HL-60 (cell line): ENCODE results near the gene LRP2.

Experiments used
- DNase-seq, 2 experiments: peaks; one replicate each; pipeline ENCODE4 v3.0.0-alpha.2; 2010 to 2020; ENCODE audit warnings: low read depth in 1 of 2, low spot score in 1 of 2
- H3K27ac ChIP-seq: fragments of 250-450 bp; sonication (Bioruptor Pico); replicated peaks from 2 replicates; pipeline ENCODE4 v1.5.1; 2020; ENCODE audit warnings: mild to moderate bottlenecking, moderate library complexity
- H3K27me3 ChIP-seq: fragments of 250-450 bp; sonication (Bioruptor Pico); 2 replicates; pipeline ENCODE4 v1.5.1; 2021; ENCODE audit warnings: mild to moderate bottlenecking, moderate library complexity; ENCODE audit not compliant: insufficient read depth, poor library complexity, severe bottlenecking
- H3K4me3 ChIP-seq: replicated peaks from 2 replicates; pipeline ENCODE4 v1.5.1; 2011; ENCODE audit warnings: mild to moderate bottlenecking, control low read depth, low read length; ENCODE audit not compliant: insufficient read depth
- GABPA ChIP-seq: IDR thresholded peaks from 2 replicates; pipeline ENCODE4 v1.6.1; 2012; ENCODE audit warnings: low read depth
- POLR2AphosphoS5 ChIP-seq: IDR thresholded peaks from 2 replicates; pipeline ENCODE4 v1.6.1; 2012; ENCODE audit warnings: low read depth
- SPI1 ChIP-seq: IDR thresholded peaks from 2 replicates; pipeline ENCODE4 v1.6.1; 2012; ENCODE audit warnings: low read depth, mild to moderate bottlenecking, borderline replicate concordance
- TF ChIP-seq, protein P1 (sequence below): IDR thresholded peaks from one replicate; pipeline ENCODE4 v1.5.1; 2011; ENCODE audit warnings: low read length, control low read depth, inconsistent platforms; ENCODE audit not compliant: insufficient read depth
- TF ChIP-seq, protein P2 (sequence below): IDR thresholded peaks from 2 replicates; pipeline ENCODE4 v1.6.1; 2012; ENCODE audit warnings: low read depth; ENCODE audit not compliant: insufficient replicate concordance

Gene LRP2

DNA sequence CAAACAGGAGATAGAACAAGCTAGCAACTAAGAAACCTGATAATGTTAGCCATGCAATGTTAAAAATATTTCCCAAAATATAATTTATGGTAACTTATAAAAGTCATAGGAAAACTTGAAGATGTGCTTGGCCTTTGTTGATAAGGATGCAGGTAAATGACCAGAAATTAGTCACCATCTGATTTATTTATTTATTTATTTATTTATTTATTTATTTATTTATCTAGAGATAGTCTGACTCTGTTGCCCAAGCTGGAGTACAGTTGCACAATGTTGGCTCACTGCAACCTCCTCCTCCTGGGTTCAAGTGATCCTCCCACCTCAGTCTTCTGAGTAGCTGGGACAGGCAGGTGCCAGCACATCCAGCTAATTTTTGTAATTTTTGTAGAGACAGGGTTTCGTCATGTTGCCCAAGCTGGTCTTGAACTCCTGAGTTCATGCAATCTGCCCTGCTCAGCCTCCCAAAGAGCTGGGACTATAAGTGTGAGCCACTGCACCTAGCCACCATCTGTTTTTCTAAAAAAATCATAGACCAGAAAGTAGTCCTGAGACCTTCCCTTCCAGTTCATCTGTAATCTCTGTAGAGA lies 183.4 kb downstream of the LRP2 start:
- no peak overlapping the region for H3K4me3 ChIP-seq
- TF ChIP-seq, protein P1, sequence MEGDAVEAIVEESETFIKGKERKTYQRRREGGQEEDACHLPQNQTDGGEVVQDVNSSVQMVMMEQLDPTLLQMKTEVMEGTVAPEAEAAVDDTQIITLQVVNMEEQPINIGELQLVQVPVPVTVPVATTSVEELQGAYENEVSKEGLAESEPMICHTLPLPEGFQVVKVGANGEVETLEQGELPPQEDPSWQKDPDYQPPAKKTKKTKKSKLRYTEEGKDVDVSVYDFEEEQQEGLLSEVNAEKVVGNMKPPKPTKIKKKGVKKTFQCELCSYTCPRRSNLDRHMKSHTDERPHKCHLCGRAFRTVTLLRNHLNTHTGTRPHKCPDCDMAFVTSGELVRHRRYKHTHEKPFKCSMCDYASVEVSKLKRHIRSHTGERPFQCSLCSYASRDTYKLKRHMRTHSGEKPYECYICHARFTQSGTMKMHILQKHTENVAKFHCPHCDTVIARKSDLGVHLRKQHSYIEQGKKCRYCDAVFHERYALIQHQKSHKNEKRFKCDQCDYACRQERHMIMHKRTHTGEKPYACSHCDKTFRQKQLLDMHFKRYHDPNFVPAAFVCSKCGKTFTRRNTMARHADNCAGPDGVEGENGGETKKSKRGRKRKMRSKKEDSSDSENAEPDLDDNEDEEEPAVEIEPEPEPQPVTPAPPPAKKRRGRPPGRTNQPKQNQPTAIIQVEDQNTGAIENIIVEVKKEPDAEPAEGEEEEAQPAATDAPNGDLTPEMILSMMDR: no peak
- TF ChIP-seq, protein P2, sequence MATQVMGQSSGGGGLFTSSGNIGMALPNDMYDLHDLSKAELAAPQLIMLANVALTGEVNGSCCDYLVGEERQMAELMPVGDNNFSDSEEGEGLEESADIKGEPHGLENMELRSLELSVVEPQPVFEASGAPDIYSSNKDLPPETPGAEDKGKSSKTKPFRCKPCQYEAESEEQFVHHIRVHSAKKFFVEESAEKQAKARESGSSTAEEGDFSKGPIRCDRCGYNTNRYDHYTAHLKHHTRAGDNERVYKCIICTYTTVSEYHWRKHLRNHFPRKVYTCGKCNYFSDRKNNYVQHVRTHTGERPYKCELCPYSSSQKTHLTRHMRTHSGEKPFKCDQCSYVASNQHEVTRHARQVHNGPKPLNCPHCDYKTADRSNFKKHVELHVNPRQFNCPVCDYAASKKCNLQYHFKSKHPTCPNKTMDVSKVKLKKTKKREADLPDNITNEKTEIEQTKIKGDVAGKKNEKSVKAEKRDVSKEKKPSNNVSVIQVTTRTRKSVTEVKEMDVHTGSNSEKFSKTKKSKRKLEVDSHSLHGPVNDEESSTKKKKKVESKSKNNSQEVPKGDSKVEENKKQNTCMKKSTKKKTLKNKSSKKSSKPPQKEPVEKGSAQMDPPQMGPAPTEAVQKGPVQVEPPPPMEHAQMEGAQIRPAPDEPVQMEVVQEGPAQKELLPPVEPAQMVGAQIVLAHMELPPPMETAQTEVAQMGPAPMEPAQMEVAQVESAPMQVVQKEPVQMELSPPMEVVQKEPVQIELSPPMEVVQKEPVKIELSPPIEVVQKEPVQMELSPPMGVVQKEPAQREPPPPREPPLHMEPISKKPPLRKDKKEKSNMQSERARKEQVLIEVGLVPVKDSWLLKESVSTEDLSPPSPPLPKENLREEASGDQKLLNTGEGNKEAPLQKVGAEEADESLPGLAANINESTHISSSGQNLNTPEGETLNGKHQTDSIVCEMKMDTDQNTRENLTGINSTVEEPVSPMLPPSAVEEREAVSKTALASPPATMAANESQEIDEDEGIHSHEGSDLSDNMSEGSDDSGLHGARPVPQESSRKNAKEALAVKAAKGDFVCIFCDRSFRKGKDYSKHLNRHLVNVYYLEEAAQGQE: no peak
- TF ChIP-seq SPI1 (no peak), GABPA (no peak), POLR2AphosphoS5 (no peak)
- no peak for DNase-seq
- no peak overlapping the region for H3K27ac ChIP-seq
- H3K27me3 ChIP-seq: peaks cover 3% of the 10 kb centered on the region

DNA sequence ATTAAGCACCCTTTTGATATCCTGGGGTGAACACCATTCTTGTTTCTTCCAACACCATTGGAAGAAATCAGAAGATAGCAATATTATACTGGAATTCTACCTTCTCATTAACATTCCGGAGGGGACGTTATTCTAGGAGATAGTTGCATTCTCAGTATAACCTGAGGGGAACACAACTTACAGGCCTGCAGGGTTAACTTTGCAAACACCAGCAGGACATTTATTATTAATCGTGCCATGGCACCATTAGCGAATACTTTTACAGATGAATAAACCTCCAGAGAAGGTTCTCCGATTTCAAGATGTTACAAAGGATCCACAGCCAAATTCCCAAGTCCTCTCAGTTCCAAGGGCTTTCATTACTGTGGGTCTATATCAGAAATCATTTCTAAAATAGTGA lies 184.0 kb downstream of the LRP2 start:
- Histone ChIP-seq H3K4me3 (no peak overlapping the region), H3K27me3 (peaks cover 3% of the 10 kb centered on the region), H3K27ac (no peak overlapping the region)
- TF ChIP-seq POLR2AphosphoS5 (no peak), SPI1 (no peak), GABPA (no peak)
- TF ChIP-seq, protein P2: no peak
- TF ChIP-seq, protein P1: no peak
- no peak for DNase-seq

DNA sequence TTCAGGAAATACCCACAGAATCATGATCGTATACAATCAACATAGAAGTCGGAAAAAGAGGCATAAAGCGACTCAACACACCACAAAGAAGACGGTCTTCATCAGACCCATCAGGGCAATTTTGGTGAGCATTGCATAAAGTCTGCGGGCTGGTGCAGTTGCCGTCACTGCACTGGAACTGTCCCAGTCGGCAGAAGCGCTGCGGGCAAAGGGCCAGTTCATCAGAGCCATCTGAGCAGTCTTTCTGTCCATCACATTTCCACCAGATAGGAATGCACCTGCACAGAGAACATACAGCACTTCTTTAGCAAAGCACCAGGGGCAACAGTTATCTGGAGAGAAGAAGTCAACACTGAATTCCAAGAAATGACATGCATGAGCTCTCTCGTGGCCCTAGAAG lies 187.2 kb downstream of the LRP2 start:
- Histone ChIP-seq H3K27me3 (peaks cover 11% of the 10 kb centered on the region), H3K27ac (no peak overlapping the region), H3K4me3 (no peak overlapping the region)
- no peak for DNase-seq
- TF ChIP-seq, protein P1: no peak
- TF ChIP-seq POLR2AphosphoS5: no peak
- TF ChIP-seq GABPA: no peak
- TF ChIP-seq SPI1: no peak
- TF ChIP-seq, protein P2: no peak
